Right atrium auricular region (tissue), 2 donors: ENCODE measurements around the gene LRFN2. TPM values are rescaled to one million over a fixed set of nuclear protein-coding genes. Genes with fewer than 3 reads are reported as not detected.

Experiments
- DNase-seq: peaks from one replicate; pipeline ENCODE4 v3.0.0-alpha.2; 2019; ENCODE audit warnings: low spot score
- H3K27ac ChIP-seq, 2 donors: fragments of 200-600 bp; sonication (generic); 1 replicate in 1 of 2; 2 replicates in 1 of 2; pipeline ENCODE4 v1.5.1; 2016 to 2019
- H3K27me3 ChIP-seq, 2 donors: fragments of 200-600 bp; sonication (generic); one replicate each; pipeline versions ENCODE4 v1.5.1 to v1.6.0; 2017 to 2019
- H3K36me3 ChIP-seq: fragments of 200-600 bp; sonication (generic); one replicate; pipeline ENCODE4 v1.5.1; 2016
- H3K4me1 ChIP-seq, 2 donors: fragments of 200-600 bp; sonication (generic); one replicate each; pipeline versions ENCODE4 v1.5.1 to v1.6.0; 2017 to 2019
- H3K4me3 ChIP-seq, 2 donors: fragments of 200-600 bp; sonication (generic); 1 replicate in 1 of 2; 2 replicates in 1 of 2; pipeline ENCODE4 v1.5.1; 2017 to 2019; ENCODE audit warnings: mild to moderate bottlenecking in 1 of 2, moderate library complexity in 1 of 2
- H3K9me3 ChIP-seq, 2 donors: fragments of 200-600 bp; sonication (generic); one replicate each; pipeline ENCODE4 v1.5.1; 2019
- CTCF ChIP-seq, 2 donors: fragments of 200-600 bp; sonication (generic); IDR thresholded peaks; one replicate each; pipeline ENCODE4 v1.5.1; 2019; ENCODE audit warnings: antibody characterized with exemption in 2 of 2
- total RNA-seq, 2 donors: library from RNA; depleted of rRNA; stranded (reverse); fragments of >200 nt; gene quantifications; one replicate each; pipeline ENCODE4 v1.1.0, GENCODE V29; 2016

LRFN2 gene
- total RNA-seq, 2 donors from 2014 or later = not detected

- no peaks in the 10 kb centered on the region for H3K27me3 ChIP-seq
- no peak for TF ChIP-seq CTCF (IDR thresholded peaks at IDR 0.05)
- no peak for DNase-seq
These were observed 42.3 kb upstream of the LRFN2 start for GRCh38 chr6:40629463-40629862.

DNA sequence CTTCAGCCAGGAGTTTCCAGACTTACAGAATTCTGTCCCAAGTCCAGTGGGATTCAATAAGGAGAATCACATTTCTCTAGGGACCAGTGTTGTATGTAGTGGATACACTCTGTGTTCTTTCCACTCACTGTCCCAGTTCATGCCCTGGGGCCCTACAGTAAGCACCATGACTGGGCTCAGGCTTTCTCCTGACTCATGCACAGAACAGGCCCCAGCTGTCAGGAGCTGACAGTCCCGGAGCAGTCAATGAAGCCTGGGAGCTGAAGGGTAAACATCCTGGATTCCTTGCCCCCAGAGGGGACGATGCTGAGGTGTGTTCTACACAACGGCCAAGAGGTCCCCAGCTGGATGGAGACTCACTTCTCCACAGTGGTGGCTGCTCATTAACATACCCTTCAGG, 40.2 kb upstream of the LRFN2 start:
- DNase-seq = no peak
- Histone ChIP-seq H3K27me3 (no peaks in the 10 kb centered on the region), H3K4me3 (no peak overlapping the region), H3K27ac (no peak overlapping the region), H3K36me3 (no peaks in the 10 kb centered on the region), H3K4me1 (no peaks in the 10 kb centered on the region), H3K9me3 (no peaks in the 10 kb centered on the region)
- TF ChIP-seq CTCF (IDR thresholded peaks at IDR 0.05) = no peak

More at GRCh38 chr6:40629463-40629862, 42.3 kb upstream of the LRFN2 start:
- Histone ChIP-seq H3K4me1 (no peaks in the 10 kb centered on the region), H3K4me3 (no peak overlapping the region), H3K9me3 (no peaks in the 10 kb centered on the region), H3K27ac (no peak overlapping the region), H3K36me3 (no peaks in the 10 kb centered on the region)

DNA sequence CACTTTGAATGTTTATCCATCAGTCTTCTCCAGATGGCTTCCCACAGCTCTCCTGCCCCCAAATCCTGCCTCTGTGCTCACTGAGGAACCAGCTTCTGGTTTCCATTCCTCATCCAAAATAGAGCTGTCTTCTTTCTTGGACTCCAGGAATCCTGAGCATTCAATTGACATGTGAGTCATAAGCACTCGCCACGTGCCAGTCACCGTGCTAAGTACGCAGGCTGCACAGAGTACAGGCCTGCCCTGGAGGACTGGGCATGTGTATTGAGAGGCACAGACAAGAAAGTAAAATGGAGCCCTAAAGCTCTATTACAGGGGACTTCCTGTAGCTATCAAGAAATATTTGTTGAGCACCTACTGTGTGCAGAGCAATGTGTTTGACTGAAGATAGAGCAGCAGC, 39.7 kb upstream of the LRFN2 start:
- Histone ChIP-seq H3K27ac (no peak overlapping the region), H3K4me3 (no peak overlapping the region), H3K36me3 (no peaks in the 10 kb centered on the region), H3K4me1 (no peaks in the 10 kb centered on the region), H3K9me3 (no peaks in the 10 kb centered on the region), H3K27me3 (no peaks in the 10 kb centered on the region)
- DNase-seq = no peak
- TF ChIP-seq CTCF (IDR thresholded peaks at IDR 0.05) = no peak

DNA sequence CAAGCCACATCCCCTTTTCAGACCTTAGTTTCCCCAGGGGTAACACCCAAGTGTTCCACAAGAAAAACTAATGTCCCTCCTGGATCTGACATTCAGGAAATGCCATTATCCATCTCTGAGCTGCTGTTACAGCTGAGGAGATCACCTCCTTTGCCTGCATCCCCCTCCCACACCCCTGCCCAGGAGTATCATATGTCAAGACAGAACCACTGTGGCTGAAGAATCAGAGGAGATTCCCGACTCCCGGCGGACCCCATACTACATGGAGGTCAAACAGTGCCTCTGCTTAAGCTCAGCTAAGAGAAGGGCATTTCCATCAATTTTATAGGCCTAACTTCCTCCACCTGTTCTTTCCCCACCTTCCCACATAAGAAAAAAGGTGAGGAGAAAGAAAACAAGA, 36.8 kb upstream of the LRFN2 start:
- Histone ChIP-seq H3K4me3 (no peak overlapping the region), H3K27ac (no peak overlapping the region), H3K4me1 (no peaks in the 10 kb centered on the region), H3K36me3 (no peaks in the 10 kb centered on the region), H3K9me3 (no peaks in the 10 kb centered on the region), H3K27me3 (no peaks in the 10 kb centered on the region)
- no peak for DNase-seq
- no peak for TF ChIP-seq CTCF (IDR thresholded peaks at IDR 0.05)

DNA sequence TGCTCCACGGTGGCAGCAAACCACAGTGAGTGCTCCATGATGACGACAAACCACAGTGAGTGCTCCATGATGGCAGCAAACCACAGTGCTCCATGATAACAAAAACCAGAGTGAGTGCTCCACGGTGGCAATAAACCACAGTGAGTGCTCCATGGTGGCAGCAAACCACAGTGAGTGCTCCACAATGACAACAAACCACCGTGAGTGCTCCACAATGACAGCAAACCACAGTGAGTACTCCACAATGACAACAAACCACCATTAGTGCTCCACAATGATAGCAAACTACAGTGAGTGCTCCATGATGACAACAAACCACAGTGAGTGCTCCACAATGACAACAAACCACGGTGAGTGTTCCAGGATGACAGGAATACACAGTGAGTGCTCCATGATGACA, 36.0 kb upstream of the LRFN2 start:
- TF ChIP-seq CTCF (IDR thresholded peaks at IDR 0.05) = no peak
- DNase-seq = no peak

GRCh38 chr6:40620574-40621240, 33.5 kb upstream of the LRFN2 start:
- no peak overlapping the region for H3K4me3 ChIP-seq
- TF ChIP-seq CTCF (IDR thresholded peaks at IDR 0.05) = no peak
- no peak for DNase-seq
- H3K27me3 ChIP-seq = no peaks in the 10 kb centered on the region
- H3K4me1 ChIP-seq = no peaks in the 10 kb centered on the region
- H3K9me3 ChIP-seq = no peaks in the 10 kb centered on the region
- H3K27ac ChIP-seq = no peak overlapping the region
- no peaks in the 10 kb centered on the region for H3K36me3 ChIP-seq

More for the DNA sequence above, 36.0 kb upstream of the LRFN2 start:
- Histone ChIP-seq H3K36me3 (no peaks in the 10 kb centered on the region), H3K4me1 (no peaks in the 10 kb centered on the region), H3K27me3 (no peaks in the 10 kb centered on the region), H3K9me3 (no peaks in the 10 kb centered on the region), H3K4me3 (no peak overlapping the region), H3K27ac (no peak overlapping the region)
